SK-N-SH treated with all-trans-retinoic acid at 6 μM for 48 hours (cell line): ENCODE measurements around the gene PMS1.
"Not testable (repeated sequence)": the region's sequence is repeated elsewhere in the genome, so short reads cannot be mapped to it uniquely, and the experiment has no call there.

Experiments
- ATAC-seq: fragments of 200-7000 bp; cut with Tn5 transposase; 3 replicates; pipeline ENCODE4 v1.9.1; 2020; ENCODE audit warnings: mild to moderate bottlenecking, moderate library complexity
- ARNTL ChIP-seq: fragments of 450-650 bp; formaldehyde crosslinking; IDR thresholded peaks from 2 replicates; pipeline ENCODE4 v1.5.0; 2020; ENCODE audit warnings: low read depth, mild to moderate bottlenecking, moderate library complexity, borderline replicate concordance
- BACH2 ChIP-seq: fragments of 250-450 bp; sonication (Bioruptor Pico); IDR thresholded peaks from 2 replicates; pipeline ENCODE4 v1.9.0; 2021; ENCODE audit warnings: mild to moderate bottlenecking, borderline replicate concordance
- CREB5 ChIP-seq: fragments of 250-450 bp; sonication (Bioruptor Pico); IDR thresholded peaks from 2 replicates; pipeline ENCODE4 v1.5.1; 2020; ENCODE audit warnings: low read depth, mild to moderate bottlenecking, moderate library complexity
- CSDC2 ChIP-seq: fragments of 250-450 bp; sonication (Bioruptor Pico); IDR thresholded peaks from 2 replicates; pipeline ENCODE4 v1.5.0; 2020; ENCODE audit warnings: mild to moderate bottlenecking, moderate library complexity
- ESRRG ChIP-seq: fragments of 250-450 bp; sonication (Bioruptor Pico); IDR thresholded peaks from 2 replicates; pipeline ENCODE4 v1.6.1; 2021; ENCODE audit warnings: mild to moderate bottlenecking
- ISL1 ChIP-seq: fragments of 250-450 bp; sonication (Bioruptor Pico); IDR thresholded peaks from 2 replicates; pipeline ENCODE4 v2.1.2; 2022; ENCODE audit warnings: mild to moderate bottlenecking, moderate library complexity
- OSR1 ChIP-seq: fragments of 250-450 bp; sonication (Bioruptor Pico); IDR thresholded peaks from 2 replicates; pipeline ENCODE4 v1.8.0; 2022; ENCODE audit warnings: moderate library complexity, mild to moderate bottlenecking, inconsistent platforms
- PATZ1 ChIP-seq: fragments of 250-450 bp; sonication (Bioruptor Pico); IDR thresholded peaks from 2 replicates; pipeline ENCODE4 v1.8.0; 2020; ENCODE audit warnings: mild to moderate bottlenecking, moderate library complexity, borderline replicate concordance
- POU6F1 ChIP-seq: fragments of 250-450 bp; sonication (Bioruptor Pico); IDR thresholded peaks from 2 replicates; pipeline ENCODE4 v1.8.0; 2021; ENCODE audit warnings: low read depth, mild to moderate bottlenecking, moderate library complexity, borderline replicate concordance
- PPARA ChIP-seq: fragments of 250-450 bp; sonication (Bioruptor Pico); IDR thresholded peaks from 2 replicates; pipeline ENCODE4 v1.5.0; 2020; ENCODE audit warnings: mild to moderate bottlenecking, borderline replicate concordance
- RARB ChIP-seq: fragments of 250-450 bp; sonication (Bioruptor Pico); IDR thresholded peaks from 2 replicates; pipeline ENCODE4 v1.8.0; 2021; ENCODE audit warnings: mild to moderate bottlenecking, moderate library complexity
- SNAI2 ChIP-seq: fragments of 250-450 bp; sonication (Bioruptor Pico); IDR thresholded peaks from 2 replicates; pipeline ENCODE4 v1.5.0; 2020; ENCODE audit warnings: mild to moderate bottlenecking, moderate library complexity
- TCF4 ChIP-seq: fragments of 250-450 bp; sonication (Bioruptor Pico); IDR thresholded peaks from 2 replicates; pipeline ENCODE4 v1.8.0; 2021; ENCODE audit warnings: mild to moderate bottlenecking, moderate library complexity, borderline replicate concordance
- TOX ChIP-seq: fragments of 250-450 bp; sonication (Bioruptor Pico); IDR thresholded peaks from 2 replicates; pipeline ENCODE4 v1.8.0; 2021; ENCODE audit warnings: mild to moderate bottlenecking, moderate library complexity, borderline replicate concordance
- TSHZ2 ChIP-seq: fragments of 250-450 bp; sonication (Bioruptor Pico); IDR thresholded peaks from 2 replicates; pipeline ENCODE4 v1.5.0; 2020; ENCODE audit warnings: mild to moderate bottlenecking, moderate library complexity
- ZC3H10 ChIP-seq: fragments of 250-450 bp; sonication (Bioruptor Pico); IDR thresholded peaks from 2 replicates; pipeline ENCODE4 v1.5.1; 2021; ENCODE audit warnings: mild to moderate bottlenecking, moderate library complexity
- ZFP3 ChIP-seq: fragments of 250-450 bp; sonication (Bioruptor Pico); IDR thresholded peaks from 2 replicates; pipeline ENCODE4 v1.5.0; 2020; ENCODE audit warnings: mild to moderate bottlenecking, moderate library complexity
- ZFP30 ChIP-seq: fragments of 450-650 bp; formaldehyde crosslinking; IDR thresholded peaks from 2 replicates; pipeline ENCODE4 v1.5.0; 2022; ENCODE audit warnings: mild to moderate bottlenecking, moderate library complexity
- ZNF565 ChIP-seq: fragments of 450-650 bp; formaldehyde crosslinking; conservative IDR thresholded peaks from 2 replicates; pipeline ENCODE4 v1.5.0; 2020; ENCODE audit warnings: low read depth, mild to moderate bottlenecking, moderate library complexity
- ZNF8 ChIP-seq: fragments of 450-650 bp; formaldehyde crosslinking; IDR thresholded peaks from 2 replicates; pipeline ENCODE4 v1.5.0; 2020; ENCODE audit warnings: mild to moderate bottlenecking, moderate library complexity
- TF ChIP-seq, protein P1 (sequence below): fragments of 250-450 bp; sonication (Bioruptor Pico); IDR thresholded peaks from 2 replicates; pipeline ENCODE4 v1.5.1; 2021; ENCODE audit warnings: mild to moderate bottlenecking, moderate library complexity

PMS1 gene

DNA sequence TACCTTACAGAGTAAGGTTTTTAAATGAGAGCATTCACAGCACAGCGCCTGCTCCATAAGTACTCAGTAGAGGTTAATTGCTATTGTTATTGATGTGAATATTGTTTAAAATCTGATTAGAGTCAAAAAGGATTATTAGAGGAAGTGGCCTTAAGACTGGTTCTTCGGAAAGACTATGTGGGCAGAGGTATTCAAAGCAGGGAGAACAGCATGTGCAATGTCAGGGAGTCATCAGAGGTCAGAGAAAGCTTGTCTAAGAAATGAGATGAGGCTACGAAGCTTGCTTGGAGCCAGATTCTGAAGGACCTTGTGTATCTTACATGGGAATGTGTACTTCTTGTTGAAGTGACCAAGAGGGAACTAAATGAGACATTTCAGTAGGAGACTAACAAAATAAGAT is 49.8 kb downstream of the PMS1 start:
- ATAC-seq: no peak
- no peak for TF ChIP-seq ZFP30 (CRISPR knock-in tag)
- no peak for TF ChIP-seq ESRRG (CRISPR knock-in tag)
- no peak for TF ChIP-seq PPARA (CRISPR knock-in tag)
- TF ChIP-seq ZFP3 (CRISPR knock-in tag): no peak
- TF ChIP-seq TCF4 (CRISPR knock-in tag): no peak
- no peak for TF ChIP-seq CREB5 (CRISPR knock-in tag)
- TF ChIP-seq ISL1: no peak
- no peak for TF ChIP-seq RARB
- no peak for TF ChIP-seq OSR1 (CRISPR knock-in tag)
- TF ChIP-seq ZC3H10: no peak
- TF ChIP-seq ARNTL: no peak
- TF ChIP-seq TOX: no peak

- ATAC-seq: not testable (repeated sequence)
Observed at GRCh38 chr2:189834642-189835041, 50.4 kb downstream of the PMS1 start.

- TF ChIP-seq, protein P1, sequence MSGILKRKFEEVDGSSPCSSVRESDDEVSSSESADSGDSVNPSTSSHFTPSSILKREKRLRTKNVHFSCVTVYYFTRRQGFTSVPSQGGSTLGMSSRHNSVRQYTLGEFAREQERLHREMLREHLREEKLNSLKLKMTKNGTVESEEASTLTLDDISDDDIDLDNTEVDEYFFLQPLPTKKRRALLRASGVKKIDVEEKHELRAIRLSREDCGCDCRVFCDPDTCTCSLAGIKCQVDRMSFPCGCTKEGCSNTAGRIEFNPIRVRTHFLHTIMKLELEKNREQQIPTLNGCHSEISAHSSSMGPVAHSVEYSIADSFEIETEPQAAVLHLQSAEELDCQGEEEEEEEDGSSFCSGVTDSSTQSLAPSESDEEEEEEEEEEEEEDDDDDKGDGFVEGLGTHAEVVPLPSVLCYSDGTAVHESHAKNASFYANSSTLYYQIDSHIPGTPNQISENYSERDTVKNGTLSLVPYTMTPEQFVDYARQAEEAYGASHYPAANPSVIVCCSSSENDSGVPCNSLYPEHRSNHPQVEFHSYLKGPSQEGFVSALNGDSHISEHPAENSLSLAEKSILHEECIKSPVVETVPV (CRISPR knock-in tag): no peak
- TF ChIP-seq TCF4 (CRISPR knock-in tag): no peak
- no peak for TF ChIP-seq ZC3H10
- no peak for TF ChIP-seq POU6F1 (CRISPR knock-in tag)
- no peak for TF ChIP-seq BACH2 (CRISPR knock-in tag)
- TF ChIP-seq ZNF8: no peak
- TF ChIP-seq SNAI2: no peak
- TF ChIP-seq CSDC2 (CRISPR knock-in tag): no peak
- no peak for TF ChIP-seq RARB
- no peak for TF ChIP-seq ZNF565 (CRISPR knock-in tag)
- no peak for TF ChIP-seq CREB5 (CRISPR knock-in tag)
- TF ChIP-seq ARNTL: no peak
- no peak for TF ChIP-seq TSHZ2
- no peak for TF ChIP-seq ZFP30 (CRISPR knock-in tag)
- no peak for TF ChIP-seq PATZ1 (CRISPR knock-in tag)
- no peak for TF ChIP-seq PPARA (CRISPR knock-in tag)
- TF ChIP-seq OSR1 (CRISPR knock-in tag): no peak
- ATAC-seq: no peak
Observed at GRCh38 chr2:189835855-189836558, 51.8 kb downstream of the PMS1 start.
